IMR-90 (cell line): Measurements from ENCODE around the gene MEPCE. TPM values are rescaled to one million over a fixed set of nuclear protein-coding genes. Genes with fewer than 3 reads are reported as not detected.

Experiments used
- ATAC-seq: fragments of 200-7000 bp; cut with Tn5 transposase; 2 replicates; pipeline ENCODE4 v1.9.1; 2020; ENCODE audit warnings: low read depth, mild to moderate bottlenecking, moderate library complexity
- BruUV-seq: library from RNA; stranded (reverse); fragments of 400-500 nt; replicated peaks from 2 replicates; lab custom pipeline; 2021; lab: Mats Ljungman, UMichigan
- CTCF ChIA-PET: fragments of 300-600 bp; formaldehyde crosslinking; extraction: SDS; loops from one replicate; lab custom pipeline; 2021; ENCODE audit warnings: antibody characterized with exemption; lab: Yijun Ruan, JAX
- POLR2A ChIA-PET: fragments of 300-600 bp; sonication (Branson Sonifier 250); formaldehyde crosslinking; loops from one replicate; lab custom pipeline; 2022; ENCODE audit warnings: antibody characterized with exemption; ENCODE audit not compliant: unreplicated experiment; lab: Charles Lee
- DNase-seq: peaks from one replicate; pipeline ENCODE4 v3.0.0; 2013
- H2AFZ ChIP-seq: replicated peaks from 2 replicates; pipeline ENCODE3; 2013; ENCODE audit warnings: low read length, mild to moderate bottlenecking; ENCODE audit not compliant: poor library complexity
- H2AK5ac ChIP-seq: 2 replicates; pipeline ENCODE4 v1.6.1; 2013; ENCODE audit warnings: low read depth, low read length, inconsistent platforms
- H2AK9ac ChIP-seq: replicated peaks from 2 replicates; pipeline ENCODE3; 2013; ENCODE audit warnings: mild to moderate bottlenecking, low read depth, low read length, moderate library complexity; ENCODE audit not compliant: poor library complexity
- H2BK120ac ChIP-seq: 2 replicates; pipeline ENCODE4 v1.6.1; 2013; ENCODE audit warnings: low read depth, low read length, inconsistent platforms
- H2BK15ac ChIP-seq: 3 replicates; pipeline ENCODE4 v1.6.1; 2013; ENCODE audit warnings: low read depth, low read length, inconsistent platforms
- H2BK20ac ChIP-seq: 2 replicates; pipeline ENCODE4 v1.6.1; 2013; ENCODE audit warnings: low read depth, mild to moderate bottlenecking, inconsistent platforms, low read length, moderate library complexity
- H2BK5ac ChIP-seq: 2 replicates; pipeline ENCODE4 v1.6.1; 2013; ENCODE audit warnings: mild to moderate bottlenecking, low read depth, low read length, inconsistent platforms; ENCODE audit not compliant: poor library complexity, severe bottlenecking
- H3K14ac ChIP-seq: replicated peaks from 2 replicates; pipeline ENCODE4 v1.6.1; 2013; ENCODE audit warnings: low read depth, low read length, inconsistent platforms
- H3K18ac ChIP-seq: 2 replicates; pipeline ENCODE4 v1.6.1; 2013; ENCODE audit warnings: low read depth, low read length, control low read depth
- H3K23ac ChIP-seq: 2 replicates; pipeline ENCODE4 v1.6.1; 2013; ENCODE audit warnings: low read depth, low read length, inconsistent platforms
- H3K27ac ChIP-seq: 2 replicates; pipeline ENCODE4 v1.5.1; 2013; ENCODE audit warnings: mild to moderate bottlenecking, control low read depth, low read length; ENCODE audit not compliant: insufficient read depth
- H3K27me3 ChIP-seq: 2 replicates; pipeline ENCODE4 v1.6.1; 2013; ENCODE audit warnings: low read length; ENCODE audit not compliant: control insufficient read depth, insufficient read depth
- H3K36me3 ChIP-seq: 2 replicates; pipeline ENCODE4 v1.6.1; 2013; ENCODE audit warnings: low read length, mixed read lengths; ENCODE audit not compliant: control insufficient read depth, insufficient read depth
- H3K4ac ChIP-seq: 2 replicates; pipeline ENCODE4 v1.6.1; 2013; ENCODE audit warnings: low read depth, low read length, inconsistent platforms
- H3K4me1 ChIP-seq: 2 replicates; pipeline ENCODE4 v1.6.1; 2013; ENCODE audit warnings: low read length, mixed read lengths; ENCODE audit not compliant: control insufficient read depth, insufficient read depth
- H3K4me2 ChIP-seq: 2 replicates; pipeline ENCODE4 v1.6.1; 2013; ENCODE audit warnings: low read depth, mild to moderate bottlenecking, control low read depth, low read length, moderate library complexity
- H3K4me3 ChIP-seq: 2 replicates; pipeline ENCODE4 v1.5.1; 2013; ENCODE audit warnings: low read depth, mild to moderate bottlenecking, control low read depth, low read length, moderate library complexity; ENCODE audit not compliant: insufficient read depth
- H3K56ac ChIP-seq: 2 replicates; pipeline ENCODE4 v1.6.1; 2013; ENCODE audit warnings: low read length, inconsistent platforms; ENCODE audit not compliant: insufficient read depth; ENCODE audit errors: extremely low read depth
- H3K79me1 ChIP-seq, 2 experiments: 2 replicates each; pipeline ENCODE4 v1.6.1; 2013; ENCODE audit warnings: low read length in 2 of 2, inconsistent platforms in 1 of 2, low read depth in 1 of 2
- H3K9ac ChIP-seq: 2 replicates; pipeline ENCODE4 v1.6.1; 2013; ENCODE audit warnings: low read depth, low read length, control low read depth
- H3K9me1 ChIP-seq: 2 replicates; pipeline ENCODE4 v1.6.1; 2013; ENCODE audit warnings: low read length, inconsistent platforms; ENCODE audit not compliant: insufficient read depth
- H3K9me3 ChIP-seq: 2 replicates; pipeline ENCODE4 v1.6.1; 2013; ENCODE audit warnings: low read length; ENCODE audit not compliant: control insufficient read depth, insufficient read depth
- H4K20me1 ChIP-seq: 2 replicates; pipeline ENCODE4 v1.6.1; 2013; ENCODE audit warnings: low read length, inconsistent platforms; ENCODE audit not compliant: insufficient read depth
- H4K5ac ChIP-seq: 2 replicates; pipeline ENCODE4 v1.6.1; 2013; ENCODE audit warnings: mild to moderate bottlenecking, low read depth, low read length, control low read depth
- H4K8ac ChIP-seq, 2 experiments: 2 replicates each; pipeline ENCODE4 v1.6.1; 2013; ENCODE audit warnings: low read depth in 2 of 2, low read length in 2 of 2, control low read depth in 1 of 2, inconsistent platforms in 1 of 2
- H4K91ac ChIP-seq: 2 replicates; pipeline ENCODE4 v1.6.1; 2013; ENCODE audit warnings: low read depth, low read length, inconsistent platforms; ENCODE audit not compliant: insufficient read depth
- BHLHE40 ChIP-seq: fragments of 150-350 bp; IDR thresholded peaks from 2 replicates; pipeline ENCODE4 v1.6.1; 2016; ENCODE audit warnings: mild to moderate bottlenecking, low read depth, low read length
- CEBPB ChIP-seq: IDR thresholded peaks from 2 replicates; pipeline ENCODE4 v1.6.1; 2012; ENCODE audit warnings: low read depth, low read length, improper control_type of control experiment
- CHD1 ChIP-seq: IDR thresholded peaks from 2 replicates; pipeline ENCODE4 v1.6.1; 2012; ENCODE audit warnings: low read depth, low read length, improper control_type of control experiment
- FOS ChIP-seq: fragments of 150-350 bp; IDR thresholded peaks from 2 replicates; pipeline ENCODE4 v1.6.1; 2016; ENCODE audit warnings: low read depth, low read length
- MAFK ChIP-seq: IDR thresholded peaks from 2 replicates; pipeline ENCODE4 v1.6.1; 2012; ENCODE audit warnings: low read depth, low read length, improper control_type of control experiment
- MAZ ChIP-seq: IDR thresholded peaks from 2 replicates; pipeline ENCODE4 v1.6.1; 2012; ENCODE audit warnings: low read depth, mild to moderate bottlenecking, low read length, improper control_type of control experiment, moderate library complexity, borderline replicate concordance
- MXI1 ChIP-seq: IDR thresholded peaks from 2 replicates; pipeline ENCODE4 v1.6.1; 2012; ENCODE audit warnings: low read depth, mild to moderate bottlenecking, low read length, moderate library complexity, borderline replicate concordance
- NFE2L2 ChIP-seq: fragments of 150-350 bp; IDR thresholded peaks from 2 replicates; pipeline ENCODE4 v1.6.1; 2016; ENCODE audit warnings: low read depth, mild to moderate bottlenecking, low read length
- POLR2A ChIP-seq: IDR thresholded peaks from 2 replicates; pipeline ENCODE4 v1.6.1; 2012; ENCODE audit warnings: mild to moderate bottlenecking, low read depth, low read length
- RAD21 ChIP-seq: IDR thresholded peaks from 2 replicates; pipeline ENCODE4 v1.6.1; 2012; ENCODE audit warnings: low read length, improper control_type of control experiment
- RCOR1 ChIP-seq: IDR thresholded peaks from 2 replicates; pipeline ENCODE4 v1.6.1; 2012; ENCODE audit warnings: mild to moderate bottlenecking, low read length, improper control_type of control experiment; ENCODE audit not compliant: insufficient replicate concordance
- RFX5 ChIP-seq: IDR thresholded peaks from 2 replicates; pipeline ENCODE4 v1.8.0; 2012; ENCODE audit warnings: low read depth, mild to moderate bottlenecking, low read length, moderate library complexity
- SMC3 ChIP-seq: fragments of 150-350 bp; IDR thresholded peaks from 2 replicates; pipeline ENCODE4 v1.6.1; 2016; ENCODE audit warnings: low read depth, mild to moderate bottlenecking, antibody characterized with exemption, low read length, moderate library complexity
- WGBS, 2 experiments: methylation state at CpG; one replicate each; pipeline versions ENCODE4 v1.1.5 to v1.1.7; 2013; ENCODE audit warnings: missing lambda C conversion rate in 2 of 2; ENCODE audit not compliant: insufficient read length in 1 of 2; ENCODE audit errors: extremely low coverage in 2 of 2; 5-methylcytosine and 5-hydroxymethylcytosine counted together
- dilution Hi-C: fragments of 300-500 bp; cut with HindIII; formaldehyde crosslinking; loops from one replicate; pipeline ENCODE4 v1.14.3; 2018; ENCODE audit warnings: low sequenced_read_pairs; ENCODE audit not compliant: unreplicated experiment
- in situ Hi-C: fragments of 300-500 bp; cut with MboI; formaldehyde crosslinking; loops from 3 replicates; pipeline ENCODE4 v1.14.3; 2019; ENCODE audit warnings: low sequenced_read_pairs, inconsistent platforms, mixed read lengths
- intact Hi-C: fragments of 100-400 bp; cut with micrococcal nuclease; formaldehyde crosslinking; loops from 2 replicates; pipeline ENCODE4 v1.10.0; 2022
- polyA plus RNA-seq, 3 experiments: library from polyadenylated mRNA; depleted of rRNA; stranded (reverse); fragments of >200 nt; gene quantifications; 2 replicates each; pipeline ENCODE4 v1.2.3, GENCODE V29; 2012; ENCODE audit warnings: low replicate concordance in 1 of 3
- total RNA-seq: library from RNA; depleted of rRNA; stranded (reverse); fragments of >200 nt; gene quantifications from 2 replicates; pipeline ENCODE4 v1.2.3, GENCODE V29; 2012
- TF ChIP-seq, protein P1 (sequence below): conservative IDR thresholded peaks from 2 replicates; pipeline ENCODE4 v1.5.1; 2012; ENCODE audit warnings: mild to moderate bottlenecking, low read depth, low read length, improper control_type of control experiment
- TF ChIP-seq, protein P2 (sequence below): fragments of 150-350 bp; IDR thresholded peaks from 2 replicates; pipeline ENCODE4 v1.6.1; 2017; ENCODE audit warnings: mild to moderate bottlenecking, antibody characterized with exemption, low read length, low read depth
- TF ChIP-seq, protein P3 (sequence below): fragments of 150-350 bp; IDR thresholded peaks from 2 replicates; pipeline ENCODE4 v1.6.1; 2016; ENCODE audit warnings: low read depth, mild to moderate bottlenecking, low read length, moderate library complexity, borderline replicate concordance

Gene MEPCE
- total and polyA plus RNA-seq, 2 of the 4 experiments (the other 2 are of a cell fraction): 18.2 to 22.9 TPM

- no peak overlapping the region for H2AFZ ChIP-seq
These were observed 9.9 kb upstream of the MEPCE start for GRCh38 chr7:100419660-100420226.

More at GRCh38 chr7:100419660-100420226, 9.9 kb upstream of the MEPCE start:
- H2BK15ac ChIP-seq: no peak overlapping the region
- ChIA-PET CTCF (no interaction called here), POLR2A (no interaction called here)
- H3K4ac ChIP-seq: no peak overlapping the region
- H4K91ac ChIP-seq: no peak overlapping the region
- in situ Hi-C loops (no loop called here), dilution Hi-C loops (no loop called here), intact Hi-C loops (no loop called here)
- H3K9me3 ChIP-seq: no peaks in the 10 kb centered on the region
- H4K5ac ChIP-seq: no peak overlapping the region
- H2AK5ac ChIP-seq: no peak overlapping the region
- ATAC-seq (no peak), DNase-seq (no peak)
- H2AK9ac ChIP-seq: no peak overlapping the region
- H2BK5ac ChIP-seq: no peak overlapping the region
- H4K20me1 ChIP-seq: no peaks in the 10 kb centered on the region
- no peak overlapping the region for H3K9ac ChIP-seq
- no TSS peak for BruUV-seq
- H2BK20ac ChIP-seq: no peak overlapping the region
- H3K27me3 ChIP-seq: no peaks in the 10 kb centered on the region
- H3K4me2 ChIP-seq: no peak overlapping the region
- no peaks in the 10 kb centered on the region; the same call in 1 of the 2 replicates for H3K4me1 ChIP-seq
- no CpG with 5 or more reads among the region's 1 CpG for WGBS, 2 experiments
- H2BK120ac ChIP-seq: no peak overlapping the region
- no peak overlapping the region for H3K14ac ChIP-seq
- no peaks in the 10 kb centered on the region for H3K9me1 ChIP-seq
- no peaks in the 10 kb centered on the region for H3K36me3 ChIP-seq
- no peak overlapping the region for H3K18ac ChIP-seq
- H3K56ac ChIP-seq: no peak overlapping the region
- H4K8ac ChIP-seq: no peak overlapping the region
- H3K79me1 ChIP-seq: no peaks in the 10 kb centered on the region
- no peak overlapping the region for H3K4me3 ChIP-seq
- no peak overlapping the region for H3K23ac ChIP-seq
- H3K27ac ChIP-seq: no peak overlapping the region
- TF ChIP-seq MXI1: no peak
- TF ChIP-seq, protein P1, sequence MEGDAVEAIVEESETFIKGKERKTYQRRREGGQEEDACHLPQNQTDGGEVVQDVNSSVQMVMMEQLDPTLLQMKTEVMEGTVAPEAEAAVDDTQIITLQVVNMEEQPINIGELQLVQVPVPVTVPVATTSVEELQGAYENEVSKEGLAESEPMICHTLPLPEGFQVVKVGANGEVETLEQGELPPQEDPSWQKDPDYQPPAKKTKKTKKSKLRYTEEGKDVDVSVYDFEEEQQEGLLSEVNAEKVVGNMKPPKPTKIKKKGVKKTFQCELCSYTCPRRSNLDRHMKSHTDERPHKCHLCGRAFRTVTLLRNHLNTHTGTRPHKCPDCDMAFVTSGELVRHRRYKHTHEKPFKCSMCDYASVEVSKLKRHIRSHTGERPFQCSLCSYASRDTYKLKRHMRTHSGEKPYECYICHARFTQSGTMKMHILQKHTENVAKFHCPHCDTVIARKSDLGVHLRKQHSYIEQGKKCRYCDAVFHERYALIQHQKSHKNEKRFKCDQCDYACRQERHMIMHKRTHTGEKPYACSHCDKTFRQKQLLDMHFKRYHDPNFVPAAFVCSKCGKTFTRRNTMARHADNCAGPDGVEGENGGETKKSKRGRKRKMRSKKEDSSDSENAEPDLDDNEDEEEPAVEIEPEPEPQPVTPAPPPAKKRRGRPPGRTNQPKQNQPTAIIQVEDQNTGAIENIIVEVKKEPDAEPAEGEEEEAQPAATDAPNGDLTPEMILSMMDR: no peak
- no peak for TF ChIP-seq RFX5
- TF ChIP-seq SMC3: no peak
- TF ChIP-seq POLR2A: no peak
- TF ChIP-seq MAFK: no peak
- no peak for TF ChIP-seq FOS
- TF ChIP-seq, protein P2, sequence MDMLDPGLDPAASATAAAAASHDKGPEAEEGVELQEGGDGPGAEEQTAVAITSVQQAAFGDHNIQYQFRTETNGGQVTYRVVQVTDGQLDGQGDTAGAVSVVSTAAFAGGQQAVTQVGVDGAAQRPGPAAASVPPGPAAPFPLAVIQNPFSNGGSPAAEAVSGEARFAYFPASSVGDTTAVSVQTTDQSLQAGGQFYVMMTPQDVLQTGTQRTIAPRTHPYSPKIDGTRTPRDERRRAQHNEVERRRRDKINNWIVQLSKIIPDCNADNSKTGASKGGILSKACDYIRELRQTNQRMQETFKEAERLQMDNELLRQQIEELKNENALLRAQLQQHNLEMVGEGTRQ: no peak
- TF ChIP-seq RCOR1: no peak
- TF ChIP-seq BHLHE40: no peak
- TF ChIP-seq, protein P3, sequence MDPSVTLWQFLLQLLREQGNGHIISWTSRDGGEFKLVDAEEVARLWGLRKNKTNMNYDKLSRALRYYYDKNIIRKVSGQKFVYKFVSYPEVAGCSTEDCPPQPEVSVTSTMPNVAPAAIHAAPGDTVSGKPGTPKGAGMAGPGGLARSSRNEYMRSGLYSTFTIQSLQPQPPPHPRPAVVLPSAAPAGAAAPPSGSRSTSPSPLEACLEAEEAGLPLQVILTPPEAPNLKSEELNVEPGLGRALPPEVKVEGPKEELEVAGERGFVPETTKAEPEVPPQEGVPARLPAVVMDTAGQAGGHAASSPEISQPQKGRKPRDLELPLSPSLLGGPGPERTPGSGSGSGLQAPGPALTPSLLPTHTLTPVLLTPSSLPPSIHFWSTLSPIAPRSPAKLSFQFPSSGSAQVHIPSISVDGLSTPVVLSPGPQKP: no peak
- TF ChIP-seq CHD1: no peak
- no peak for TF ChIP-seq NFE2L2
- TF ChIP-seq RAD21: no peak
- TF ChIP-seq CEBPB: no peak
- no peak for TF ChIP-seq MAZ
